K562 (cell line): Measurements from ENCODE around the gene PRKAR1B. TPM values are rescaled to one million over a fixed set of nuclear protein-coding genes. Genes with fewer than 3 reads are reported as not detected.

Experiments
- HMGN3 ChIP-seq: IDR thresholded peaks from 2 replicates; pipeline ENCODE4 v1.6.1; 2011; ENCODE audit warnings: borderline replicate concordance, low read depth, mild to moderate bottlenecking, mixed read lengths, low read length; ENCODE audit not compliant: insufficient read length; ENCODE audit errors: extremely low read depth
- MAZ ChIP-seq, 2 experiments: fragments of 450-650 bp in 1 of 2; sonication (generic) in 1 of 2; formaldehyde crosslinking; IDR thresholded peaks in 1 of 2; conservative IDR thresholded peaks in 1 of 2; 2 replicates each; pipeline versions ENCODE4 v1.4.0 to v1.5.0; 2020; ENCODE audit warnings: mild to moderate bottlenecking in 1 of 2, missing genetic modification reagents in 1 of 2
- PKNOX1 ChIP-seq: fragments of 450-650 bp; IDR thresholded peaks from 2 replicates; pipeline ENCODE4 v1.6.1; 2016
- POLR2A ChIP-seq: fragments of 450-650 bp; conservative IDR thresholded peaks from 2 replicates; pipeline ENCODE4 v1.6.1; 2016
- RNF2 ChIP-seq: sonication (generic); IDR thresholded peaks from 2 replicates; pipeline ENCODE4 v1.6.1; 2016
- SMAD4 ChIP-seq: fragments of 250-450 bp; sonication (Bioruptor Pico); conservative IDR thresholded peaks from 2 replicates; pipeline ENCODE4 v1.8.0; 2021; ENCODE audit warnings: inconsistent platforms, mild to moderate bottlenecking, moderate library complexity
- TBL1XR1 ChIP-seq, 2 experiments: IDR thresholded peaks; 2 replicates each; pipeline ENCODE4 v1.6.1; 2012; ENCODE audit warnings: improper control_type of control experiment in 2 of 2, low read length in 2 of 2, mild to moderate bottlenecking in 1 of 2
- ZBTB7A ChIP-seq: IDR thresholded peaks from 2 replicates; pipeline ENCODE4 v1.6.1; 2011; ENCODE audit warnings: low read depth, mild to moderate bottlenecking, low read length, moderate library complexity, borderline replicate concordance; ENCODE audit not compliant: control insufficient read depth
- ZNF592 ChIP-seq: fragments of 450-650 bp; IDR thresholded peaks from 2 replicates; pipeline ENCODE4 v1.6.1; 2017; ENCODE audit warnings: antibody characterized with exemption, mild to moderate bottlenecking
- polyA plus RNA-seq, 8 experiments: library from polyadenylated mRNA; depleted of rRNA in 4 of 8; stranded (reverse) in 5 of 8; unstranded in 3 of 8; fragments of >200 nt; fragmentation: Nextera tagmentation in 2 of 8; fragmentation: Illumina TruSeq in 1 of 8; extraction: Ambion mirVana in 2 of 8; extraction: Trizol in 1 of 8; gene quantifications; 2 replicates each; pipeline versions ENCODE4 v1.2.1 to v1.2.3, GENCODE V29; 2011 to 2014; ENCODE audit warnings: inconsistent platforms in 1 of 8, missing spikeins in 1 of 8
- total RNA-seq, 7 experiments: library from RNA; depleted of rRNA in 6 of 7; stranded (reverse); fragments of >200 nt in 6 of 7; fragmentation: Illumina TruSeq in 2 of 7; extraction: Trizol in 2 of 7; gene quantifications; 2 replicates each; pipeline versions ENCODE4 v1.2.1 to v1.2.3, GENCODE V29; 2011 to 2021; ENCODE audit warnings: low replicate concordance in 1 of 7

PRKAR1B gene
- total and polyA plus RNA-seq, 9 of the 15 experiments (the other 6 are each of a cell fraction or from before 2014, with no cell fraction given) = 0.99 to 30.5 (median 12.7) TPM

GRCh38 chr7:591856-592628 is 135.0 kb downstream of the PRKAR1B start (continued):
- TF ChIP-seq POLR2A = peak; percentile 46
- TF ChIP-seq HMGN3 = peak; percentile 73
- 0 out of 2 replicates have a peak, but pooled peaks have one; percentile 4 for TF ChIP-seq PKNOX1
- TF ChIP-seq ZBTB7A = peak; percentile 87; the same call in 1 of the 2 replicates
- 0 out of 4 replicates have a peak, but pooled peaks of 1 of the 2 experiments have one; percentile 45 for TF ChIP-seq MAZ (CRISPR knock-in tag; conservative IDR thresholded peaks at IDR 0.05 in 1 of 2, IDR thresholded peaks at IDR 0.05 in 1 of 2)
- 0 out of 2 replicates have a peak, but pooled peaks have one; percentile 63 for TF ChIP-seq SMAD4 (CRISPR knock-in tag)
- TF ChIP-seq ZNF592 = peak; percentile 95
- TF ChIP-seq TBL1XR1 (IDR thresholded peaks at IDR 0.05; ENCODE audit: low read length in 2 of 2) = no peak
- TF ChIP-seq RNF2 = peak; percentile 64
